PC-9 (cell line): ENCODE results near the gene SPOCK2. TPM values are rescaled to one million over a fixed set of nuclear protein-coding genes. Genes with fewer than 3 reads are reported as not detected.

ENCODE experiments used
- BruUV-seq: library from RNA; stranded (reverse); fragments of 400-500 nt; replicated peaks from 2 replicates; lab custom pipeline; 2021; lab: Mats Ljungman, UMichigan
- CTCF ChIA-PET: fragments of 300-600 bp; sonication (Branson Sonifier 250); formaldehyde crosslinking; loops from one replicate; lab custom pipeline; 2022; ENCODE audit warnings: antibody characterized with exemption; lab: Charles Lee
- POLR2A ChIA-PET: fragments of 300-600 bp; sonication (Branson Sonifier 250); formaldehyde crosslinking; loops from one replicate; lab custom pipeline; 2022; ENCODE audit warnings: antibody characterized with exemption; ENCODE audit not compliant: unreplicated experiment; lab: Charles Lee
- DNase-seq, 2 experiments: peaks; one replicate each; pipeline versions ENCODE4 v3.0.0 to v3.0.0-alpha.2; 2015 to 2022; ENCODE audit warnings: mixed read lengths in 1 of 2
- H2AFZ ChIP-seq: fragments of 200-600 bp; sonication (generic); 2 replicates; pipeline ENCODE4 v1.8.1; 2017; ENCODE audit warnings: antibody characterized with exemption
- H3F3A ChIP-seq: fragments of 200-600 bp; sonication (generic); 2 replicates; pipeline ENCODE4 v1.8.1; 2017; ENCODE audit warnings: antibody characterized with exemption, mild to moderate bottlenecking, low read depth; ENCODE audit not compliant: insufficient read depth
- H3K27ac ChIP-seq: fragments of 200-600 bp; sonication (generic); 2 replicates; pipeline ENCODE4 v1.6.1; 2016; ENCODE audit warnings: mixed run types
- H3K27me3 ChIP-seq: fragments of 200-600 bp; sonication (generic); 2 replicates; pipeline ENCODE4 v1.6.1; 2016; ENCODE audit warnings: low read depth, mixed run types; ENCODE audit not compliant: insufficient read depth
- H3K36me3 ChIP-seq: fragments of 200-600 bp; sonication (generic); 2 replicates; pipeline ENCODE4 v1.6.1; 2016; ENCODE audit warnings: low read depth, mixed run types
- H3K4me1 ChIP-seq: fragments of 200-600 bp; sonication (generic); replicated peaks from 2 replicates; pipeline ENCODE4 v1.6.1; 2016; ENCODE audit warnings: mixed run types; ENCODE audit not compliant: insufficient read depth
- H3K4me2 ChIP-seq: fragments of 200-600 bp; sonication (generic); 2 replicates; pipeline ENCODE4 v1.6.1; 2017; ENCODE audit warnings: mixed run types
- H3K4me3 ChIP-seq: fragments of 200-600 bp; sonication (generic); 2 replicates; pipeline ENCODE4 v1.6.1; 2016; ENCODE audit warnings: mixed run types
- H3K79me2 ChIP-seq: fragments of 200-600 bp; sonication (generic); 2 replicates; pipeline ENCODE4 v1.6.1; 2017; ENCODE audit warnings: low read depth, mixed run types
- H3K9me2 ChIP-seq: fragments of 200-600 bp; sonication (generic); 2 replicates; pipeline ENCODE4 v1.8.1; 2017; ENCODE audit warnings: mild to moderate bottlenecking; ENCODE audit not compliant: insufficient read depth
- H3K9me3 ChIP-seq: fragments of 200-600 bp; sonication (generic); 2 replicates; pipeline ENCODE4 v1.8.1; 2016; ENCODE audit warnings: low read depth; ENCODE audit not compliant: insufficient read depth
- H4K20me1 ChIP-seq: fragments of 200-600 bp; sonication (generic); 2 replicates; pipeline ENCODE4 v1.8.1; 2017; ENCODE audit not compliant: insufficient read depth
- EZH2 ChIP-seq: fragments of 200-600 bp; sonication (generic); IDR thresholded peaks from 2 replicates; pipeline ENCODE4 v1.8.0; 2017; ENCODE audit warnings: antibody characterized with exemption, low read depth
- intact Hi-C: fragments of 100-400 bp; cut with micrococcal nuclease; formaldehyde crosslinking; loops from one replicate; pipeline ENCODE4 v1.10.0; 2022; ENCODE audit not compliant: unreplicated experiment
- total RNA-seq: library from RNA; stranded (reverse); gene quantifications from 2 replicates; pipeline ENCODE4 v1.2.3, GENCODE V29; 2021
- TF ChIP-seq, protein P1 (sequence below): fragments of 200-600 bp; sonication (generic); conservative IDR thresholded peaks from 2 replicates; pipeline ENCODE4 v1.6.1; 2017; ENCODE audit warnings: mixed run types, antibody characterized with exemption, mild to moderate bottlenecking, moderate library complexity

The SPOCK2 gene
- total RNA-seq, 1 experiment from 2014 or later: 5.3 TPM

- no peaks in the 10 kb centered on the region for H3K9me2 ChIP-seq
- H3K27me3 ChIP-seq: no peaks in the 10 kb centered on the region
- ChIA-PET POLR2A (no interaction called here), CTCF (no interaction called here)
- no TSS peak for BruUV-seq
- no peak overlapping the region for H2AFZ ChIP-seq
- no peaks in the 10 kb centered on the region for H3F3A ChIP-seq
- H3K9me3 ChIP-seq: no peaks in the 10 kb centered on the region
- H3K79me2 ChIP-seq: no peaks in the 10 kb centered on the region
- intact Hi-C loops: no loop called here
- H4K20me1 ChIP-seq: no peaks in the 10 kb centered on the region
- 0 out of 2 replicates have a peak, but pooled peaks cover 6% of the 10 kb centered on the region for H3K4me1 ChIP-seq
- H3K4me2 ChIP-seq: no peak overlapping the region
- no peak overlapping the region for H3K27ac ChIP-seq
- DNase-seq: no peak
- no peak overlapping the region for H3K4me3 ChIP-seq
- H3K36me3 ChIP-seq: no peaks in the 10 kb centered on the region
- TF ChIP-seq EZH2: no peak
- TF ChIP-seq, protein P1, sequence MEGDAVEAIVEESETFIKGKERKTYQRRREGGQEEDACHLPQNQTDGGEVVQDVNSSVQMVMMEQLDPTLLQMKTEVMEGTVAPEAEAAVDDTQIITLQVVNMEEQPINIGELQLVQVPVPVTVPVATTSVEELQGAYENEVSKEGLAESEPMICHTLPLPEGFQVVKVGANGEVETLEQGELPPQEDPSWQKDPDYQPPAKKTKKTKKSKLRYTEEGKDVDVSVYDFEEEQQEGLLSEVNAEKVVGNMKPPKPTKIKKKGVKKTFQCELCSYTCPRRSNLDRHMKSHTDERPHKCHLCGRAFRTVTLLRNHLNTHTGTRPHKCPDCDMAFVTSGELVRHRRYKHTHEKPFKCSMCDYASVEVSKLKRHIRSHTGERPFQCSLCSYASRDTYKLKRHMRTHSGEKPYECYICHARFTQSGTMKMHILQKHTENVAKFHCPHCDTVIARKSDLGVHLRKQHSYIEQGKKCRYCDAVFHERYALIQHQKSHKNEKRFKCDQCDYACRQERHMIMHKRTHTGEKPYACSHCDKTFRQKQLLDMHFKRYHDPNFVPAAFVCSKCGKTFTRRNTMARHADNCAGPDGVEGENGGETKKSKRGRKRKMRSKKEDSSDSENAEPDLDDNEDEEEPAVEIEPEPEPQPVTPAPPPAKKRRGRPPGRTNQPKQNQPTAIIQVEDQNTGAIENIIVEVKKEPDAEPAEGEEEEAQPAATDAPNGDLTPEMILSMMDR: no peak
Observed at GRCh38 chr10:72020914-72021809, 67.2 kb downstream of the SPOCK2 start.

DNA sequence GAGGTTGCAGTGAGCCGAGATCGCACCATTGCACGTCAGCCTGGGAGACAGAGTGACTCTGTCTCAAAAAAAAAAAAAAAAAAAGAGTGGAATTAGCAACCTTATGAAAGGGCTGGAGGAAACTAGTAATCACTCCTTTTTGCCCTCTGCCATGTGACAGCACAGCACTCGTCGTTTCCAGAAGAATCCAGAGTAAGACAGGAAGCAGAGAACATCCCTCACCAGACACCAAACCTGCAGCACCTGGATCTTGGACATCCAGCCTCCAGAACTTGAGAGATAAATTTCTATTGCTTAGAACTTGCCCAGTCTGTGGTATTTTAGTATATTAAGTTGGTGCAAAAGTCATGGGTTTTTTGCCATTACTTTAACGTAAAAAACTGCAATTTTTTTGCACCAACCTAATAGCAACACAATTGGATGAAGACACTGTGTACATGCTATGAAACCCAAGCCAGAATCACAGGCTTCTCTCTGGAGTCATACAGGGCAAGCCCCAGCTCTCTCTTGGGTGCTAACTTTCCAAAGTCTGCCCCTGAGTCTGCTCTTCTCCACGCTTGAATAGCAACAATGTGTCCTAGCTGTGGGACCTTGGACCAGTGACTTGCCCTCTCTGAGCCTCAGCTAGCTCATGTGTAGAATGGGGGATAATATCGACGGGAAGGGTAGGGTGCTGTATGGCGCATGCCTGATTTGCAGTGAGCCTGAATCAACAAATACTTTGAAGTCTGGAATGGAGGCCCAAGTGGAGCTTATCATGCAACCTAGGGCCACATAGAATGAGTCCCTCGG, 69.1 kb downstream of the SPOCK2 start:
- TF ChIP-seq, protein P1: no peak
- TF ChIP-seq EZH2: no peak
- Histone ChIP-seq H3K27ac (no peak overlapping the region), H3K27me3 (no peaks in the 10 kb centered on the region), H3K9me2 (no peaks in the 10 kb centered on the region), H3K4me1 (0 out of 2 replicates have a peak, but pooled peaks cover 6% of the 10 kb centered on the region), H2AFZ (no peak overlapping the region), H3K79me2 (no peaks in the 10 kb centered on the region), H3F3A (no peaks in the 10 kb centered on the region), H4K20me1 (no peaks in the 10 kb centered on the region), H3K9me3 (no peaks in the 10 kb centered on the region), H3K4me2 (no peak overlapping the region), H3K36me3 (no peaks in the 10 kb centered on the region), H3K4me3 (no peak overlapping the region)
- DNase-seq: no peak
- POLR2A ChIA-PET: no interaction called here
- BruUV-seq: no TSS peak
- intact Hi-C loops: no loop called here
- CTCF ChIA-PET: interaction anchor here (0.6 kb wide), 1 partner anchor 28 kb away, joined by 4 read pairs; no protein-coding TSS in a partner anchor

DNA sequence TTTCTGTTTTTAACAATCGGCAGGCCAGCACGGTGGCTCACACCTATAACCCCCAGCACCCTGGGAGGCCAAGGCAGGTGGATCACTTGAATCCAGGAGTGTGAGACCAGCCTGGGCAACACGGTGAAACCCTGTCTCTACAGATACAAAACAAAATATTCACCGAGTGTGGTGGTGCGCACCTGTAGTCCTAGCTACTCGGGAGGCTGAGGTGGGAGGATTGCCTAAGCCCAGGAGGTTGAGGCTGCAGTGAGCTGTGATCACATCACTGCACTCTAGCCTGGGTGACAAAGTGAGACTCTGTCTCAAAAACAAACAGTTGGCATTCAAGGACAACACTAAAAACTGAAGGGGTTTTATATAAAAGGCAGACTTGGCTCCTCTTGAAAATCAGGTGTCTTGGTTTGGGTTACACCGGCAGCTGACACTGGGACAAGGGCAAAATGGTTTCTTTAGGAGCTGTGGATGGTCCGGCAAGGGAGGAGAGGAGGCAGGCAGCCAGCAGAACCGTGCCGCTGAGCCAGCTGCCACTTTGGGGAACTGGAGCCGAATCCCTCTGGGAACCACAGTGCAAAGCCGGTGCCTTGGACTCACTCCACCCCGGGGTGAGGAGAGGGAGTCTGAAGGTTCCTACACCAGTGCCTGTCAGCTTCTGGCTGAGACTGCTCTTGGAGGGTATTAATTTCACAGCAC, 71.6 kb downstream of the SPOCK2 start:
- POLR2A ChIA-PET: interaction anchor here (0.5 kb wide), 1 partner anchor 53 kb away, joined by 4 read pairs; no protein-coding TSS in a partner anchor
- CTCF ChIA-PET: no interaction called here
- Histone ChIP-seq H4K20me1 (no peaks in the 10 kb centered on the region), H2AFZ (no peak overlapping the region), H3K4me2 (no peak overlapping the region), H3K27me3 (no peaks in the 10 kb centered on the region), H3K4me3 (no peak overlapping the region), H3K79me2 (no peaks in the 10 kb centered on the region), H3K27ac (no peak overlapping the region), H3K36me3 (no peaks in the 10 kb centered on the region), H3K9me3 (no peaks in the 10 kb centered on the region), H3K9me2 (no peaks in the 10 kb centered on the region), H3K4me1 (0 out of 2 replicates have a peak, but pooled peaks cover 6% of the 10 kb centered on the region), H3F3A (no peaks in the 10 kb centered on the region)
- BruUV-seq: no TSS peak
- DNase-seq: no peak
- no peak for TF ChIP-seq EZH2
- intact Hi-C loops: no loop called here
